K562 (cell line): ENCODE measurements around the gene RAB31. TPM values are rescaled to one million over a fixed set of nuclear protein-coding genes. Genes with fewer than 3 reads are reported as not detected.

ENCODE experiments used
- CBFA2T2 ChIP-seq: fragments of 450-650 bp; conservative IDR thresholded peaks from 2 replicates; pipeline ENCODE4 v1.6.1; 2017; ENCODE audit warnings: mild to moderate bottlenecking
- DPF2 ChIP-seq: fragments of 450-650 bp; IDR thresholded peaks from 2 replicates; pipeline ENCODE4 v1.6.1; 2016
- GABPA ChIP-seq: fragments of 200-800 bp; sonication (Bioruptor generic); conservative IDR thresholded peaks from 2 replicates; pipeline ENCODE4 v1.6.1; 2016; ENCODE audit warnings: low read depth, missing genetic modification characterization, missing compliant biosample characterization
- GTF2F1 ChIP-seq: IDR thresholded peaks from 2 replicates; pipeline ENCODE4 v1.6.1; 2011; ENCODE audit warnings: low read depth, low read length, improper control_type of control experiment
- NCOA4 ChIP-seq: fragments of 450-650 bp; IDR thresholded peaks from 2 replicates; pipeline ENCODE4 v1.6.1; 2018; ENCODE audit warnings: mild to moderate bottlenecking; ENCODE audit not compliant: partially characterized antibody
- NCOA6 ChIP-seq: fragments of 450-650 bp; IDR thresholded peaks from 2 replicates; pipeline ENCODE4 v1.6.1; 2017; ENCODE audit warnings: mild to moderate bottlenecking
- OTX1 ChIP-seq: fragments of 450-650 bp; formaldehyde crosslinking; IDR thresholded peaks from 2 replicates; pipeline ENCODE4 v1.4.0; 2022; ENCODE audit warnings: mild to moderate bottlenecking
- PBX2 ChIP-seq, 2 experiments: IDR thresholded peaks in 1 of 2; conservative IDR thresholded peaks in 1 of 2; 2 replicates each; pipeline ENCODE4 v1.6.1; 2016; ENCODE audit warnings: low read depth in 2 of 2, mild to moderate bottlenecking in 1 of 2, missing compliant biosample characterization in 1 of 2, missing genetic modification characterization in 1 of 2, moderate library complexity in 1 of 2
- POLR2AphosphoS5 ChIP-seq: IDR thresholded peaks from 2 replicates; pipeline ENCODE4 v1.6.1; 2011; ENCODE audit warnings: mild to moderate bottlenecking, low read depth, low read length, moderate library complexity; ENCODE audit not compliant: control insufficient read depth, insufficient read depth
- PPARD ChIP-seq: fragments of 250-450 bp; sonication (Bioruptor Pico); IDR thresholded peaks from 2 replicates; pipeline ENCODE4 v1.8.0; 2022; ENCODE audit warnings: inconsistent platforms, mild to moderate bottlenecking, moderate library complexity
- SMAD3 ChIP-seq: fragments of 450-650 bp; formaldehyde crosslinking; conservative IDR thresholded peaks from 2 replicates; pipeline ENCODE4 v1.4.0; 2020; ENCODE audit warnings: mild to moderate bottlenecking
- SOX6 ChIP-seq: fragments of 450-650 bp; IDR thresholded peaks from 2 replicates; pipeline ENCODE4 v1.6.1; 2014; ENCODE audit warnings: mild to moderate bottlenecking
- TCF7L2 ChIP-seq: fragments of 150-350 bp; IDR thresholded peaks from 2 replicates; pipeline ENCODE4 v1.6.1; 2016; ENCODE audit warnings: low read depth, mild to moderate bottlenecking, low read length, moderate library complexity
- TOE1 ChIP-seq, 2 experiments: fragments of 450-650 bp in 1 of 2; sonication (generic) in 1 of 2; formaldehyde crosslinking in 1 of 2; IDR thresholded peaks; 2 replicates each; pipeline versions ENCODE4 v1.7.1 to v1.8.0; 2016 to 2022; ENCODE audit warnings: borderline replicate concordance in 2 of 2, mild to moderate bottlenecking in 2 of 2, antibody characterized with exemption in 1 of 2, inconsistent platforms in 1 of 2, low read depth in 1 of 2, missing genetic modification reagents in 1 of 2, moderate library complexity in 1 of 2
- ZBTB33 ChIP-seq: sonication (generic); formaldehyde crosslinking; IDR thresholded peaks from 2 replicates; pipeline ENCODE4 v1.8.1; 2023; ENCODE audit warnings: mild to moderate bottlenecking, missing genetic modification reagents
- ZNF212 ChIP-seq: fragments of 450-650 bp; formaldehyde crosslinking; IDR thresholded peaks from 2 replicates; pipeline ENCODE4 v1.4.0; 2020; ENCODE audit warnings: mild to moderate bottlenecking
- ZNF282 ChIP-seq: sonication (generic); formaldehyde crosslinking; IDR thresholded peaks from 2 replicates; pipeline ENCODE4 v1.8.1; 2023; ENCODE audit warnings: missing genetic modification reagents
- ZNF511 ChIP-seq: sonication (generic); formaldehyde crosslinking; IDR thresholded peaks from 2 replicates; pipeline ENCODE4 v1.8.0; 2022; ENCODE audit warnings: mild to moderate bottlenecking, missing genetic modification reagents
- polyA plus RNA-seq, 8 experiments: library from polyadenylated mRNA; depleted of rRNA in 4 of 8; stranded (reverse) in 5 of 8; unstranded in 3 of 8; fragments of >200 nt; fragmentation: Nextera tagmentation in 2 of 8; fragmentation: Illumina TruSeq in 1 of 8; extraction: Ambion mirVana in 2 of 8; extraction: Trizol in 1 of 8; gene quantifications; 2 replicates each; pipeline versions ENCODE4 v1.2.1 to v1.2.3, GENCODE V29; 2011 to 2014; ENCODE audit warnings: inconsistent platforms in 1 of 8, missing spikeins in 1 of 8
- total RNA-seq, 7 experiments: library from RNA; depleted of rRNA in 6 of 7; stranded (reverse); fragments of >200 nt in 6 of 7; fragmentation: Illumina TruSeq in 2 of 7; extraction: Trizol in 2 of 7; gene quantifications; 2 replicates each; pipeline versions ENCODE4 v1.2.1 to v1.2.3, GENCODE V29; 2011 to 2021; ENCODE audit warnings: low replicate concordance in 1 of 7
- TF ChIP-seq, protein P1 (sequence below): fragments of 250-450 bp; sonication (Bioruptor Pico); IDR thresholded peaks from 2 replicates; pipeline ENCODE4 v1.6.1; 2021; ENCODE audit warnings: mild to moderate bottlenecking
- TF ChIP-seq, protein P2 (sequence below): fragments of 450-650 bp; IDR thresholded peaks from 2 replicates; pipeline ENCODE4 v1.6.1; 2016; ENCODE audit warnings: antibody characterized with exemption

Gene RAB31
- total and polyA plus RNA-seq, 9 of the 15 experiments (the other 6 are each of a cell fraction or from before 2014, with no cell fraction given), result 20.7 to 70.4 (median 41.3) TPM

GRCh38 chr18:9876867-9877654 lies 169.0 kb downstream of the RAB31 start (continued):
- TF ChIP-seq PBX2 (CRISPR knock-in tag; IDR thresholded peaks at IDR 0.05; ENCODE audit: low read depth), result no peak
- peak; percentile 78 for TF ChIP-seq PBX2 (tag; conservative IDR thresholded peaks at IDR 0.05; ENCODE audit: low read depth)
- no peak for TF ChIP-seq ZBTB33 (CRISPR knock-in tag)
- TF ChIP-seq POLR2AphosphoS5, result peak; percentile 87
- no peak for TF ChIP-seq PPARD (CRISPR knock-in tag)
- TF ChIP-seq NCOA6, result no peak
- TF ChIP-seq TOE1 (IDR thresholded peaks at IDR 0.05; ENCODE audit: borderline replicate concordance), result no peak
- no peak for TF ChIP-seq TOE1 (CRISPR knock-in tag; IDR thresholded peaks at IDR 0.05; ENCODE audit: borderline replicate concordance, low read depth)
- no peak for TF ChIP-seq DPF2
- TF ChIP-seq NCOA4, result no peak
- TF ChIP-seq CBFA2T2, result no peak
- TF ChIP-seq GTF2F1, result 0 out of 2 replicates have a peak, but pooled peaks have one; percentile 36
- TF ChIP-seq ZNF282, result no peak
- no peak for TF ChIP-seq SOX6
- peak; percentile 50; the same call in 1 of the 2 replicates for TF ChIP-seq GABPA (tag)
- TF ChIP-seq, protein P1, sequence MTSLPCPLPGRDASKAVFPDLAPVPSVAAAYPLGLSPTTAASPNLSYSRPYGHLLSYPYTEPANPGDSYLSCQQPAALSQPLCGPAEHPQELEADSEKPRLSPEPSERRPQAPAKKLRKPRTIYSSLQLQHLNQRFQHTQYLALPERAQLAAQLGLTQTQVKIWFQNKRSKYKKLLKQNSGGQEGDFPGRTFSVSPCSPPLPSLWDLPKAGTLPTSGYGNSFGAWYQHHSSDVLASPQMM (CRISPR knock-in tag), result no peak
- TF ChIP-seq OTX1 (CRISPR knock-in tag), result 0 out of 2 replicates have a peak, but pooled peaks have one; percentile 18
- no peak for TF ChIP-seq ZNF212
- TF ChIP-seq TCF7L2, result peak; percentile 0; the same call in 1 of the 2 replicates
- TF ChIP-seq SMAD3 (CRISPR knock-in tag), result peak; percentile 22; the same call in 1 of the 2 replicates
- no peak for TF ChIP-seq ZNF511 (CRISPR knock-in tag)
- TF ChIP-seq, protein P2, sequence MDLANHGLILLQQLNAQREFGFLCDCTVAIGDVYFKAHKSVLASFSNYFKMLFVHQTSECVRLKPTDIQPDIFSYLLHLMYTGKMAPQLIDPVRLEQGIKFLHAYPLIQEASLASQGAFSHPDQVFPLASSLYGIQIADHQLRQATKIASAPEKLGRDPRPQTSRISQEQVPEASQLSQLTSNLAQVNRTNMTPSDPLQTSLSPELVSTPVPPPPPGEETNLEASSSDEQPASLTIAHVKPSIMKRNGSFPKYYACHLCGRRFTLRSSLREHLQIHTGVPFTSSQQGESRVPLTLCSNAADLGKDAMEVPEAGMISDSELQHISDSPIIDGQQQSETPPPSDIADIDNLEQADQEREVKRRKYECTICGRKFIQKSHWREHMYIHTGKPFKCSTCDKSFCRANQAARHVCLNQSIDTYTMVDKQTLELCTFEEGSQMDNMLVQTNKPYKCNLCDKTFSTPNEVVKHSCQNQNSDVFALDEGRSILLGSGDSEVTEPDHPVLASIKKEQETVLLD, result peak; percentile 91
